ENCODE data around the gene GNAQ.

DNA sequence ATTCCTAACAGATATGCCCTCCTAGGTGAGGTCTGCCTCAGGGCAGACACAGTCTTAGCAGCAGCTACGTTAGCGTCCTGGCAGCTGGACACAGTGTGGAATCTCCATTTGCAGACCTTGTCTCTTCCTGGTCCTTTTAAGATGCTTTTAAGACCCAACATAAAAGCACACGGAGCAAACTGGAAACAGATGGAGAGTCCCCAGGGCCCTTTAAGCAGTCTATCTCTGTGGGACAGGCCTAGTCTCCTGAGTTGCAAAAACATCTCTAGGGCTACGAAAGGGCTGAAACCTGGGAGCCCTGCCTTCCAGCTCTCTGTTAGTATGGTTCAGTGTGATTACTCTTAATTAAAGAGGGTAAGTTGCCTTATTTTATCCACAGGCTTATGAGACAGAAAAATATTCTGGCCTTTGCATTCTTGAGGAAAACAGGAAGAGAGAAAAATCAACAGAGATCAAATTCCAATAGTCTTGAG is 317.5 kb downstream of the GNAQ start:
- TF ChIP-seq, protein P1, sequence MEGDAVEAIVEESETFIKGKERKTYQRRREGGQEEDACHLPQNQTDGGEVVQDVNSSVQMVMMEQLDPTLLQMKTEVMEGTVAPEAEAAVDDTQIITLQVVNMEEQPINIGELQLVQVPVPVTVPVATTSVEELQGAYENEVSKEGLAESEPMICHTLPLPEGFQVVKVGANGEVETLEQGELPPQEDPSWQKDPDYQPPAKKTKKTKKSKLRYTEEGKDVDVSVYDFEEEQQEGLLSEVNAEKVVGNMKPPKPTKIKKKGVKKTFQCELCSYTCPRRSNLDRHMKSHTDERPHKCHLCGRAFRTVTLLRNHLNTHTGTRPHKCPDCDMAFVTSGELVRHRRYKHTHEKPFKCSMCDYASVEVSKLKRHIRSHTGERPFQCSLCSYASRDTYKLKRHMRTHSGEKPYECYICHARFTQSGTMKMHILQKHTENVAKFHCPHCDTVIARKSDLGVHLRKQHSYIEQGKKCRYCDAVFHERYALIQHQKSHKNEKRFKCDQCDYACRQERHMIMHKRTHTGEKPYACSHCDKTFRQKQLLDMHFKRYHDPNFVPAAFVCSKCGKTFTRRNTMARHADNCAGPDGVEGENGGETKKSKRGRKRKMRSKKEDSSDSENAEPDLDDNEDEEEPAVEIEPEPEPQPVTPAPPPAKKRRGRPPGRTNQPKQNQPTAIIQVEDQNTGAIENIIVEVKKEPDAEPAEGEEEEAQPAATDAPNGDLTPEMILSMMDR (IDR thresholded peaks at IDR 0.05) = no peak
- no peak for TF ChIP-seq POLR2A (IDR thresholded peaks at IDR 0.05)

Measured in lower leg skin (tissue), 3 donors.